Heart left ventricle (tissue), 16 donors: Measurements from ENCODE around the gene ERLIN1. TPM values are rescaled to one million over a fixed set of nuclear protein-coding genes. Genes with fewer than 3 reads are reported as not detected.

Source experiments
- ATAC-seq, 4 donors: fragments of 200-7000 bp; cut with Tn5 transposase; one replicate each; pipeline ENCODE4 v1.9.1; 2020 to 2022; ENCODE audit warnings: moderate library complexity in 4 of 4, mild to moderate bottlenecking in 3 of 4, moderate number of reproducible peaks in 1 of 4
- DNase-seq, 5 donors: peaks; one replicate each; pipeline ENCODE4 v3.0.0-alpha.2; 2020
- H3K27ac ChIP-seq, 12 donors: fragments of 200-600 bp; sonication (generic) in 4 of 12; one replicate each; pipeline versions ENCODE4 v1.5.0 to v1.8.0; 2016 to 2022; ENCODE audit warnings: mild to moderate bottlenecking in 2 of 12
- H3K27me3 ChIP-seq, 9 donors: fragments of 200-600 bp; sonication (generic) in 2 of 9; one replicate each; pipeline versions ENCODE4 v1.5.1 to v1.8.0; 2016 to 2022; ENCODE audit warnings: mild to moderate bottlenecking in 3 of 9
- H3K36me3 ChIP-seq, 9 donors: fragments of 200-600 bp; sonication (generic) in 2 of 9; one replicate each; pipeline versions ENCODE4 v1.5.0 to v1.8.0; 2018 to 2022; ENCODE audit warnings: mild to moderate bottlenecking in 2 of 9
- H3K4me1 ChIP-seq, 12 donors: fragments of 200-600 bp; sonication (generic) in 4 of 12; one replicate each; pipeline versions ENCODE4 v1.5.0 to v1.8.0; 2016 to 2022; ENCODE audit warnings: mild to moderate bottlenecking in 3 of 12
- H3K4me3 ChIP-seq, 12 donors: fragments of 200-600 bp; sonication (generic) in 4 of 12; one replicate each; pipeline versions ENCODE4 v1.5.0 to v1.8.0; 2017 to 2022; ENCODE audit warnings: mild to moderate bottlenecking in 9 of 12, moderate library complexity in 4 of 12
- H3K9me3 ChIP-seq, 12 donors: fragments of 200-600 bp; sonication (generic) in 4 of 12; one replicate each; pipeline versions ENCODE4 v1.5.0 to v1.8.0; 2016 to 2022; ENCODE audit warnings: mild to moderate bottlenecking in 1 of 12
- POLR2A ChIP-seq, 2 donors: fragments of 450-650 bp; IDR thresholded peaks; one replicate each; pipeline ENCODE4 v1.6.1; 2017; ENCODE audit warnings: antibody characterized with exemption in 2 of 2, mild to moderate bottlenecking in 2 of 2, moderate library complexity in 2 of 2
- WGBS, 4 donors: extraction: QIAGEN DNeasy Blood & Tissue Kit in 2 of 4; methylation state at CpG; one replicate each; pipeline versions ENCODE4 v1.1.5 to v1.1.7; 2013 to 2018; 5-methylcytosine and 5-hydroxymethylcytosine counted together
- intact Hi-C, 10 donors: fragments of 100-400 bp; cut with DNase I; formaldehyde crosslinking; loops; one replicate each; pipeline versions ENCODE4 v1.11.1 to v1.14.2; 2022
- polyA plus RNA-seq, 2 donors: library from polyadenylated mRNA; stranded (reverse); fragments of 200-250 nt; gene quantifications; one replicate each; pipeline ENCODE4 v1.2.3, GENCODE V29; 2013
- total RNA-seq, 9 donors: library from RNA; depleted of rRNA in 2 of 9; stranded (reverse); fragments of >200 nt in 2 of 9; fragmentation: NEBNext Ultra II Directional in 3 of 9; extraction: Animal tissue kit (Norgen Biotek cat#: 25700) in 3 of 9; gene quantifications; one replicate each; pipeline versions ENCODE4 v1.1.0 to v1.2.4, GENCODE V29; 2016 to 2023
- TF ChIP-seq, protein P1 (sequence below), 12 donors: fragments of 200-600 bp; sonication (generic) in 4 of 12; IDR thresholded peaks; one replicate each; pipeline versions ENCODE4 v1.5.0 to v1.8.0; 2018 to 2022; ENCODE audit warnings: antibody characterized with exemption in 12 of 12, mild to moderate bottlenecking in 5 of 12
- donor health status: ischemic (EF 13 %, LVEDD 7.1; RV severe dilation, severe dysfunction).
- donor health status: healthy with polysubstance abuse.
- donor health status: DM: no; HTN: yes; CAD: no.
- donor health status: DM: no; HTN: no; CAD: no.
- donor health status: ischemic (EF 25% LVEDD 6.9; RV normal size, moderate dysfunction).
- donor health status: ischemic (EF 25% LVEDD 5.7; RV mildly dilated, moderate dysfunction).
- donor health status: healthy.
- donor health status: DM: yes; HTN: yes; CAD: no.
- donor health status: ischemic (EF 35%, LVEDD 5.7; RV mildly dilated, moderate dysfunction).
- donor health status: nonischemic (EF 11% LVEDD 7.7; RV severe dilation, severe dysfunction).
- donor health status: DM: yes; HTN: yes; CAD: no.
- donor health status: PGD.
- donor health status: ischemic (EF 29% LVEDD 5.4; RV normal size, mild dysfunction).
- donor health status: nonischemic (EF 23%, LVEDD 6.1; RV moderate dilation, normal function).

Gene ERLIN1
- total and polyA plus RNA-seq, 11 donors = 1.9 to 16.5 (median 7.0) TPM

DNA sequence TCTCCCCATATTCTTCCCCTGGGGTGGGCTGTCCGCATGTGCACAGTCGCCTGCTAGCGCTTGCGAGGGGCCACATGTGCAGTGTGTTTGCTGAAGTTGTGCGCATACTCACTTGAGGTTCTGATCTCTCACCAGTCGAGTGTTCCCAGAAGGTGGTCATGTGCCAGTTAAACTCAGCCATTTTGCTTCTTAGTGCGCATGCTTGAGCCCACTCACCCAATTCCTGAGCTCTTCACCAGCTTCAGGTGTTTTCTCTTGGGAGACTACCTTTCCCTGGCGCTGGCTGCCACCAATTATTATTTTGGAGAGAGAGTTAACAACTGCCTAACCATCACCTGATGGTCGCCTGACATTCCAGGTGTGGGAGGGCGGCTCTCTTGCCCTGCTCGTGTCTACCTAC, 79.0 kb downstream of the ERLIN1 start:
- DNase-seq (no peak), ATAC-seq (no peak)
- peaks cover 0 to 14% (median 0%) of the 10 kb centered on the region in 9 donors for H3K27me3 ChIP-seq
- no peak for TF ChIP-seq POLR2A (IDR thresholded peaks at IDR 0.05)
- TF ChIP-seq, protein P1, sequence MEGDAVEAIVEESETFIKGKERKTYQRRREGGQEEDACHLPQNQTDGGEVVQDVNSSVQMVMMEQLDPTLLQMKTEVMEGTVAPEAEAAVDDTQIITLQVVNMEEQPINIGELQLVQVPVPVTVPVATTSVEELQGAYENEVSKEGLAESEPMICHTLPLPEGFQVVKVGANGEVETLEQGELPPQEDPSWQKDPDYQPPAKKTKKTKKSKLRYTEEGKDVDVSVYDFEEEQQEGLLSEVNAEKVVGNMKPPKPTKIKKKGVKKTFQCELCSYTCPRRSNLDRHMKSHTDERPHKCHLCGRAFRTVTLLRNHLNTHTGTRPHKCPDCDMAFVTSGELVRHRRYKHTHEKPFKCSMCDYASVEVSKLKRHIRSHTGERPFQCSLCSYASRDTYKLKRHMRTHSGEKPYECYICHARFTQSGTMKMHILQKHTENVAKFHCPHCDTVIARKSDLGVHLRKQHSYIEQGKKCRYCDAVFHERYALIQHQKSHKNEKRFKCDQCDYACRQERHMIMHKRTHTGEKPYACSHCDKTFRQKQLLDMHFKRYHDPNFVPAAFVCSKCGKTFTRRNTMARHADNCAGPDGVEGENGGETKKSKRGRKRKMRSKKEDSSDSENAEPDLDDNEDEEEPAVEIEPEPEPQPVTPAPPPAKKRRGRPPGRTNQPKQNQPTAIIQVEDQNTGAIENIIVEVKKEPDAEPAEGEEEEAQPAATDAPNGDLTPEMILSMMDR (IDR thresholded peaks at IDR 0.05) = no peak
- no peaks in the 10 kb centered on the region for H3K36me3 ChIP-seq
- 80 to 90% (median 83%) methylated on average over 11 of the region's 11 CpGs for WGBS, 4 donors
- no peaks in the 10 kb centered on the region for H3K4me1 ChIP-seq
- no peak overlapping the region for H3K27ac ChIP-seq
- intact Hi-C loops = no loop called here
- H3K9me3 ChIP-seq = no peaks in the 10 kb centered on the region
- H3K4me3 ChIP-seq = no peak overlapping the region

DNA sequence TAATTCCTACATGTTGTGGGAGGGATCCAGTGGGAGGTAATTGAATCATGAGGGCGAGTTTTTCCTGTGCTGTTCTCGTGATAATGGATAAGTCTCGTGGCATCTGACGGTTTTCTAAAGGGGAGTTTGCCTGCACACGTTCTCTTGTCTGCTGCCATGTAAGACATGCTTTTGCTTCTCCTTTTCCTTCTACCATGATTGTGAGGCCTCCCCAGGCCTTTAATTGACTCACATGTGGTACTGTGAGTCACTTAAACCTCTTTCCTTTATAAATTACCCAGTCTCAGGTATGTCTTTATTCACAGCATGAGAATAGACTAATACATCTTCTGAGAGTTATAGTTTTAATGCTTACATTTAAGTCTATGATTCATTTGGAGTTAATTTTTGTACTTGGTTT, 81.5 kb downstream of the ERLIN1 start:
- Histone ChIP-seq H3K27me3 (peaks cover 0 to 14% (median 0%) of the 10 kb centered on the region in 9 donors), H3K36me3 (no peaks in the 10 kb centered on the region), H3K4me1 (no peaks in the 10 kb centered on the region), H3K4me3 (no peak overlapping the region), H3K9me3 (no peaks in the 10 kb centered on the region), H3K27ac (no peak overlapping the region)
- ATAC-seq (no peak), DNase-seq (no peak)
- WGBS, 4 donors = 63 to 79% (median 76%) methylated on average over 5 of the region's 5 CpGs
- intact Hi-C loops = no loop called here
- TF ChIP-seq, protein P1 (IDR thresholded peaks at IDR 0.05) = no peak
- TF ChIP-seq POLR2A (IDR thresholded peaks at IDR 0.05) = no peak

DNA sequence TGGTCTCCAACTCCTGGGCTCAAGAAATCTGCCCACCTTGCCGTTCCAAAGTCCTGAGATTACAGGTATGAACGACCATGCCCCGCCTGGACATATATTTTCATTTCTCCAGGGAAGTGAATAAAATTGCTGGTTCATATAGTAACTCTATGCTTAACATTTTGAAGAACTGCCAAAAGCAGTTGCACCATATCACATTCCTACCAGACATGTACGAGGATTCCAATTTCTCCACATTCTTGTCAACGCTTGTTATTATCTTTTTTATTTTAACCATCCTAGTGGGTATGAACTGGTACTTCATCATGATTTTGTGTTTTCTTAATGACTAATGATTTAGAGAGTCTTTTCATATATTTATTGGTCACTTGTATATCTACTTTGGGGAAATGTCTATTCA, 82.2 kb downstream of the ERLIN1 start:
- H3K4me1 ChIP-seq = no peaks in the 10 kb centered on the region
- WGBS, 4 donors = 58 to 85% (median 69%) methylated on average over 5 of the region's 5 CpGs
- H3K27ac ChIP-seq = no peak overlapping the region
- peaks cover 0 to 14% (median 0%) of the 10 kb centered on the region in 9 donors for H3K27me3 ChIP-seq
- intact Hi-C loops = no loop called here
- H3K4me3 ChIP-seq = no peak overlapping the region
- TF ChIP-seq POLR2A (IDR thresholded peaks at IDR 0.05) = no peak
- TF ChIP-seq, protein P1 (IDR thresholded peaks at IDR 0.05) = no peak
- H3K9me3 ChIP-seq = no peaks in the 10 kb centered on the region
- ATAC-seq (no peak), DNase-seq (no peak)
- H3K36me3 ChIP-seq = no peaks in the 10 kb centered on the region

DNA sequence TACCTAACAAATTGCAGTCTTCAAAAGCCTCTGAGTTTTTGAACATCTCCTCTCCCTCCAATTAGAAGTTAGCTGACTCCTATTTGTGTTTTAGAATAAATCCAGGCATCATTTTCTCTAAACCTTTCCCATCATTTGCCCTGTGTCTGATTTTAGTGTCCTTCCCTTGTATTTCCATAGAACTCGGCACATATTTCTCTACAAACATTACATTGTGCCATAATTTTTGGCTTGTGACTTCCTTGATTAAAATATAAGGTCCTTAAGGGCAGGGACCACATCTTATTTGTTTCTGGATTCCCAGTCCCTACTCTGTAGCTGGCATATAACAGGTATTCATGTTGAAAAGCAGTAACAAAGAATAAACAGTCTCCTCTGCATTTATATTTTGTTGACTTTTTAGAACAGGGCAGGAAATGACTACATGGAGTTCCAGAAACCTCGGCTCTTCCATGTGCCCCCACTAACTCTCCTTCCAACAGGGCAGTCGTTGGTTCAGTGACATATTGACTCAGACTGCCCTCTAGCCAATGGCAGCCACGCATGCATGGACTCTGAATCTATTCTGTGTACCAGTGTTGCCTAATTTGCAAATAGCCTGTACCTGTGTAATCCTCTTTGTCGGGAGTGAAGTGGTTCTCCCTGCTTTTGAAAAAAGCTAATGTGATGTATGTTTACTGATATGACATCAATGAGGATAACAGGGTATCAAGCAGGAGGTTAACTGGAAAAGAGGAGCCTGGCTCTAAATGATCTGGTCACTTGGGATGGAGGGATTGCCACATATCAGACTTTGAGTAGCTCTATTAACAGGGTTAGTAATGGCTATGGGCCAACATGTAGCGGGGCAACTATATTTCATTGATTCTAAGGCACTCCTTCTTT, 84.4 kb downstream of the ERLIN1 start:
- 55 to 68% (median 65%) methylated on average over 6 of the region's 6 CpGs for WGBS, 4 donors

More for the DNA sequence above, 84.4 kb downstream of the ERLIN1 start:
- intact Hi-C loops = no loop called here
- H3K4me3 ChIP-seq = no peak overlapping the region
- H3K27me3 ChIP-seq = peaks cover 0 to 14% (median 0%) of the 10 kb centered on the region in 9 donors
- no peak for ATAC-seq
- H3K9me3 ChIP-seq = peaks cover 0 to 14% (median 0%) of the 10 kb centered on the region in 12 donors
- no peak overlapping the region for H3K27ac ChIP-seq
- no peak for DNase-seq
- TF ChIP-seq, protein P1 (IDR thresholded peaks at IDR 0.05) = no peak
- no peak for TF ChIP-seq POLR2A (IDR thresholded peaks at IDR 0.05)
- H3K4me1 ChIP-seq = no peaks in the 10 kb centered on the region
- no peaks in the 10 kb centered on the region for H3K36me3 ChIP-seq
